NCI-H2227 (cell line): ENCODE measurements around the gene ERF.
"Not testable (repeated sequence)": the region's sequence is repeated elsewhere in the genome, so short reads cannot be mapped to it uniquely, and the experiment has no call there.

Source experiments
- DNase-seq: peaks from one replicate; lab custom pipeline; 2025; ENCODE audit not compliant: unreplicated experiment; lab: John Stamatoyannopoulos, UW

ERF gene

DNA sequence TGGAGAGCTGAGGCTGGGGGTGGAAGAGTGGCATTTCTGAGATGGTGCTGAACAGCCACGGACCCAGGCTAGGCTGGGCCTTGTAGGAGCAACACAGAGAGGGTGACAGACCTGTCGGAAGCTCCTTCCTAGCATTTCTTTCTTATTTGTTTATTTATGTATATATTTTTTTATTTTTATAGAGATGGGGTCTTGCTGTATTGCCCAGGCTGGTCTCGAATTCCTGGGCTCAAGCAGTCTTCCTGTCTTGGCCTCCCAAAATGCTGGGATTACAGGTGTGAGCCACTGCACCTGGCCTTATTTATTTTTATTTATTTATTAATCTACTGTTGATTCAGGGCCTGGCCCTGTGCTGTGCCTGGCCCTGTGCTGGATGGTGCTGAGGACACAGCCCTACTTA is 20.6 kb upstream of the ERF start:
- DNase-seq, result no peak

DNA sequence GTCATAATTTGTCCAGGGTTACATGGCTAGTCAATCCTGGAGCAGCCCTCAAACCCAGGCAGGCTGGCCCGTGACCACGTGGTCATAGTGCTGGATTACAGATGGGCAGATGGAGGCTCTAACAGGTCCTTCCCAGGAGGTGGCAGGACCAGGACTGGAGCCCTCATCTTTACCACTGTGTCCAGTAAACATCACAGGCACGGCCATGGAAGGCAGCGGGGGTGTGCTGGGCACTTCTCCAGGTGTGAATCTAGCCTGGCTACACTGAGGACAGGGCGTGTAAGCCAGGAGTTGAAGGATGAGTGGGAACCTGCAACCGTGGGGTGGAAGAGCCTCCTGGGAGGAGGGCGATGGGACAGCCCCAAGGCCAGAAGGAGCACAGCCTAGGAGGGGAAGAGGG is 20.2 kb upstream of the ERF start:
- DNase-seq, result no peak

DNA sequence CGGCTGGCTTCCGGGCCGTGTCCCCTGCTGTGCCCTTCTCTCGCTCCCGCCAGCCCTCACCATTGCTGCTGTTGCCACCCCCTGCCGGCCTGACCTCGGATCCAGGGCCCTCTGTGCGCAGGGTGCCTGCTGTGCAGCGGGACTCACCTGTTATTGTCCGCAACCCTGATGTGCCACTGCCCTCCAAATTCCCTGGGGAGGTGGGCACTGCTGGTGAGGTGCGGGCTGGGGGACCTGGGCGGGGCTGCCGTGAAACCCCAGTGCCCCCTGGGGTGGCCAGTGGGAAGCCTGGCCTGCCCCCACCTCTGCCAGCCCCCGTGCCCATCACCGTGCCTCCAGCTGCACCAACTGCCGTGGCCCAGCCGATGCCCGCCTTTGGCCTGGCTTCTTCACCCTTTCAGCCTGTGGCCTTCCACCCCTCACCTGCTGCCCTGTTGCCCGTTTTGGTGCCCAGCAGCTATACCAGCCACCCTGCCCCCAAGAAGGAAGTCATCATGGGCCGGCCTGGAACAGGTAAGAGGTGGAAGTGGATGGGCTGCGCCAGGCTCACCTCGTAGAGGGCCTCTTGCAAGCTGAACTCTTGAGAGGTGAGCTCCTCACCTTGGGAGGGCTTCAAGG is 19.2 kb upstream of the ERF start:
- DNase-seq, result no peak

DNA sequence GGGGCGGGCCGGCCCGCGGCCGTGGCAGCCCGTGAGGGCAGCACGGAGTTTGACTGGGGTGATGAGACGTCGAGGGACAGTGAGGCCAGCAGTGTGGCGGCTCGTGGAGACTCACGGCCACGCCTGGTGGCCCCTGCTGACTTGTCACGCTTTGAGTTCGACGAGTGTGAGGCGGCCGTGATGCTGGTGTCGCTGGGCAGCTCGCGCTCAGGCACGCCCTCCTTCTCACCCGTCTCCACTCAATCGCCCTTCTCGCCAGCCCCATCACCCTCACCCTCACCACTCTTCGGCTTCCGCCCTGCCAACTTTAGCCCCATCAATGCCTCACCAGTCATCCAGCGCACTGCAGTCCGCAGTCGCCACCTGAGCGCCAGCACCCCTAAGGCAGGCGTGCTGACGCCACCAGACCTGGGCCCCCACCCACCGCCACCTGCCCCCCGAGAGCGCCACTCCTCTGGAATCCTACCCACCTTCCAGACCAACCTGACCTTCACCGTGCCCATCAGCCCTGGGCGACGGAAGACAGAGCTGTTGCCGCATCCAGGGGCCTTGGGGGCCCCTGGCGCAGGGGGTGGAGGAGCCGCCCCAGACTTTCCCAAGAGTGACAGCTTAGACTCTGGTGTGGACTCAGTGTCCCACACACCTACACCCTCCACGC is 18.6 kb upstream of the ERF start:
- no peak for DNase-seq

DNA sequence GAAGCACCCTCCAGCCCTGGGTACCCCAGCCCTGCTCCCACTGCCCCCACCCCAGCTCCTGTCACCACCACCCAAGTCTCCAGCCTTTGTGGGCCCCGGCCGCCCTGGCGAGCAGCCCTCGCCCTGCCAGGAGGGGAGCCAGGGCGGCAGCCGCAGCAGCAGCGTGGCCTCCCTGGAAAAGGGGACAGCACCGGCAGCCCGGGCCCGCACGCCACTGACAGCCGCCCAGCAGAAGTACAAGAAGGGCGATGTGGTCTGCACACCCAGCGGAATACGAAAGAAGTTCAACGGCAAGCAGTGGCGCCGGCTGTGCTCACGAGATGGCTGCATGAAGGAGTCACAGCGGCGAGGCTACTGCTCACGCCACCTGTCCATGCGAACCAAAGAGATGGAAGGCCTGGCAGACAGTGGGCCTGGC is 18.1 kb upstream of the ERF start:
- DNase-seq, result no peak

DNA sequence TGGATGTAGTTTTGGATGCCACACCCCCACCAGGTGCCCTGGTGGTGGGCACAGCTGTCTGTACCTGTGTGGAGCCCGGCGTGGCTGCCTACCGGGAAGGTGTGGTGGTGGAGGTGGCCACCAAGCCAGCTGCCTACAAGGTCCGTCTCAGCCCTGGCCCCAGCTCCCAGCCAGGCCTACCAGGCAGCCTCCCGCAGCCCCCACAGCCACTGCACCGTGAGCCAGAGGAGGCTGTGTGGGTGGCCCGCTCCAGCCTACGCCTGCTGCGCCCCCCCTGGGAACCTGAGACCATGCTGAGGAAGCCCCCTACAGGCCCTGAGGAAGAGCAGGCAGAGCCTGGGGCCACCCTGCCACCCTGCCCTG is 17.6 kb upstream of the ERF start:
- DNase-seq, result no peak

DNA sequence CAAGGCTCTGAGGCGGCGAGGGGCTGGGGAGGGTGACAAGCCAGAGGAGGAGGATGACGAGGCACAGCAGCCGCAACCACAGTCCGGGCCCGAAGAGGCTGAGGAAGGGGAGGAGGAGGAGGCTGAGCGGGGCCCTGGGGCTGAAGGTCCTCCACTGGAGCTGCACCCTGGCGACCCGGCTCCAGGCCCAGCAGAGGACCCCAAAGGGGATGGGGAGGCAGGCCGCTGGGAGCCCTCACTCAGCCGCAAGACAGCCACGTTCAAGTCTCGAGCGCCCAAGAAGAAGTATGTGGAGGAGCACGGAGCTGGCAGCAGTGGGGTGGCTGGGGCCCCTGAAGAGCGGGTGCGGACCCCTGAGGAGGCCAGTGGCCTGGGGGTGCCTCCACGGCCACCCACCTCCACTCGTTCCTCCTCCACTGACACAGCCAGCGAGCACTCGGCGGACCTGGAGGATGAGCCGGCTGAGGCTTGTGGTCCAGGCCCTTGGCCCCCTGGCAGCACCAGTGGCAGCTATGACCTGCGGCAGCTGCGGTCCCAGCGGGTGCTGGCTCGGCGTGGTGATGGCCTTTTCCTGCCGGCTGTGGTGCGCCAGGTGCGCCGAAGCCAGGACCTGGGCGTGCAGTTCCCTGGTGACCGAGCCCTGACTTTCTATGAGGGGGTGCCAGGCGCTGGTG is 17.1 kb upstream of the ERF start:
- no peak for DNase-seq

DNA sequence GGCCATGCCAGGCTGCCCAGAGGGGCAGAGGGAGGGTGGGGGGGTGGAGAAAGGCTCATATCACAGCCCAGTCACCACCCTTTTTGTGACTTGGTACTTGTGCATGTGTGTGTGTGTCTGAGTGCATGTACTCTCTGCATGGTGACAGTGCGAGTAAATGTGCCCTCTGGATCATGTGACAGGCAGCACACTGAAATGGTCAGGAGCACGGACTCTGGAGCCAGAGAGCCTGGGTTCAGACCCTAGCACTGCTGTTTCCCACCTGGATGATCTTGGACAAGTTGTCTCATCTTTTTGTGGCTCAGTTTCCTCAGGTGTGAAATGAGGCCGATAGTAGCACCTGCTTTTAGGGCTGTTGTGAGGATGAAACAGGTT is 16.1 kb upstream of the ERF start:
- no peak for DNase-seq

DNA sequence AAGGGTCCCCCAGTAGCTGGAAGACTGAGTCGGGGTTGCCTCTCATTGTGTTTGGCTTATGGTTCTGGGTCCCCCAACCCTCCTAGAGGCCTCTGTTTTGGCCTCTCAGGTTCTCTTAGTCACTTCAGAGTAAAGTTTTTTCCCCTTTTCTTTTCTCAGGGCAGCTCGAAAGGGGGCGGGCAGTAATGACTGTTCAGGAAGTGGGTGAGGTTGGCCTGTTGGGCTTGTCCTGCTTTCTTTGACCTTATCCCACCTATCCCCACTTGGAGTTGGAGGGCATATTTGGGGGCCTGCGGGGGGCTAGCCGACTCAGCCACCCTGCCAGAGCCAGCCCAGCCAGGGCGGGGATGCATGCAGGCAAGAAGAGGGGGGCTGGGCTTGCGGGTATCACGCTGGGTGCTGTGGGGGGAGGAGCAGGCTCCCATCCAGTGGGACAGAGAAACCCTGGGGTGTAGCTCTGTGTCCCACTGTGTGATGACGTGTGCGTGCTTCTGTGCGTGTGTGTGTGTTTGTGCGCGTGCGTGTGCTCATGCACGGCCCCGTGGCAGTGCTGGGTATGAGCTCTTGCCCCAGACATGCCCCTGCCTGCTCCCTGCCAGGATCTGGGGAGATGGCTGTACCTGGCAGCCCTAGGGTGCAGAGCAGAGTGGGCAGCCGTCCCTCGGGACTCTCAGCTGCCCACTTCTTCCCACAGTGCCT is 15.6 kb upstream of the ERF start:
- DNase-seq, result peak; percentile 53

DNA sequence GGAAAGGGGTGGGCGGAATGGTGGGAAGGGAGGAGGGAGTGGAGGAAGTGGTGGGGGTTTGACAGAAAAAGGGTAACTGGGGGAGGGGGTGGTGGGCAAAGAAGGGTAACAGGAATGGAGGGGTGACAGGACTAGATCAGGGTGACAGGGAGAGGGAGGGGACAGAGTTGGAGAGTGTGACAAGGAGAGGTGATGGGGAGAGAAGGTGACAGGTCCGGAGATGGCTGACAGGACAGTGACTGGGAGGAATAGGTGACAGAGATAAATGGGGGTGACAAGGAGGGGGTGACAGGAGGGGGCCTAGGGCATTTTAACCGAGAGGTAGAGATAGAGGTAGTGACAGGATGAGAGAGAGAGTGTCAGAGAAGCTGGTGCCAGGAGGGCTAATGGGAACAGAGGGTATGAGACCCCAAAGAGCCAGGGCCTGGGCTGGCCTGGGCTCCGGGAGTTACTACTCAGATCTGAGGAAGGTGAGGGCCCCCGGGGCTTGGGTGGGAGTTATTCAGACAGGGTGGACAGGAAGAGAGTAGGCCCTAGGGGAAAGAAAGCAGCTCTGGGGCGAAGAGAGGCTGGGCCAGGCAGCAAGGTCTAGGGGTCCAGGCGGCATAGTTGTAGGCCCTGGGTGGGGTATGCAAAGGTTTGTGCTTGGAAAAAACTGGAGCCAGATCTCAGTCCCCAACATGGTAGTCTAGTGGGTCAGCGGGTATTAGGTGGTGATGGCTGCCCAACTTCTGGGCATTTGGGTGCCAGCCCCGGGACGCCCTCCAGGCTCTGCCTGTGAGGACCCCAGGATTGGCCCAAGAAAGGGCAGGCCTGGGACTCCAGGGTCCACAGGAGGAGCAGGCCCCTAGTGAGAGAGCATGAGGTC is 14.8 kb upstream of the ERF start:
- no peak for DNase-seq

DNA sequence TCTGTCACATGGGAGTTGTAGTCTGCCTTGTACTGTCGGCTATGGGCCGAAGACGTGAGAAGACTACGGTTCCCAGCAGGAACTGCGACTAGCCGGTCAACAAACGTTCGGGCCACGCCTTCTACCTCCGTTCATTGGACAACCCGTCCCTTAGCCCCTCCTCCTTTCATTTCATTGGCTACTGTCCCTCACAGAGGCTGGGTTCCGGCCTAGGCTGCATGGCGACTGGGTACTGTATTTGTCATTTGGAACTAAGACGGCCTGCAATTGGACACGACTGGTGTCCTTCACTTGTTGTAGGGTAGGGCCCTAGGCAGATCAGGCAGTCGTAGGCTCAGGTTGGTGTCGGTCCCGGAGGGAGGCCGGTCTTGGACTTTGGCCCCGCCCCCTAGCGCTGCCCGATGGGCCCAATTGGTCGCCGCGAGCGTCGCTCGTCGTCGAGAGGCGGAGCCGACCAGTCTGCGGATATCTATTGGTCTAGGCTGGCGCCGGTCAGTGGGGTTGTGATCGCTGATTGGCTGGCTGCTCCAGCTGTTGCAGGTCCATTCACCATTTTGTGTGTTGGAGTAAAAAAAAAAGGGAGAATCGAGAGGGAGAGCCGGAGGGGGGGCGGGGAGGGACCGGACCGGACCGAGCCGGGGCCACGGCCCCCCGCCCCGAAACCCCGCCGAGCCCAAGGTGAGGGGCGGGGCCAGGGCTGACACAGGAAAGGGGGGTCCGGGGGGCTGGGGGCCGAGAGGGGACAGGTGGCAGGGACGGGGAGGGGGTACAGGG is 14.0 kb upstream of the ERF start, which contains the start of gene CIC:
CIC (plus strand) TSS at position 549 of the 774 bp plus-strand sequence. CDS start 2,532 bp downstream, outside the sequence.
- DNase-seq, result peak; percentile 100

DNA sequence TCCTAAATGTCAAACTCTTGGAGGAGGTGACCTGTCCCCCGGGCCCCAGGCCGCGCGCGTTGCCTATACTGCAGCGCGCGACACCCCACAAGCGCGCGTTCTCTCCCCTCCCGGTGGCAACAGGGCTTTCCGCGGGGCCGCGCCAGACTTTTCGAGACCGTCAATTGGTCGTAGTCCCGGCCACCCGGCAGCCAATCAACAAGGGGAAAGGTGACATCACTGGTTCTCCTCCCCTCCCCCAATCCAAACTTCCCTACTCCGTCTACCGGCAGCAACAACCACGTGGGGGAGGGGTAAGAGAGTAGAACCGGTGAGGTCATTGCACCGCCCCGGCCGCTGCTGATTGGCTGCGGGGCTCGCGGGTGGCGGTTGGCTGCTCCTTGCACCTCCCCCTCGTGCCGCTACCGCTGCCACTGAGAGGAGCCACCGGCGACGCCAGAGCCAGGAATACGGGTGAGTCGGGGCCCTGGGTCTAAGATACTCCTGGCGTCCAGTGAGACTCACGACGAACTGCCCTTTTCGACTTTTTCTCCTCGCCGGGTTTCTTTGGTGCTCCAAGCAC is 13.3 kb upstream of the ERF start:
- DNase-seq, result peak; percentile 100

DNA sequence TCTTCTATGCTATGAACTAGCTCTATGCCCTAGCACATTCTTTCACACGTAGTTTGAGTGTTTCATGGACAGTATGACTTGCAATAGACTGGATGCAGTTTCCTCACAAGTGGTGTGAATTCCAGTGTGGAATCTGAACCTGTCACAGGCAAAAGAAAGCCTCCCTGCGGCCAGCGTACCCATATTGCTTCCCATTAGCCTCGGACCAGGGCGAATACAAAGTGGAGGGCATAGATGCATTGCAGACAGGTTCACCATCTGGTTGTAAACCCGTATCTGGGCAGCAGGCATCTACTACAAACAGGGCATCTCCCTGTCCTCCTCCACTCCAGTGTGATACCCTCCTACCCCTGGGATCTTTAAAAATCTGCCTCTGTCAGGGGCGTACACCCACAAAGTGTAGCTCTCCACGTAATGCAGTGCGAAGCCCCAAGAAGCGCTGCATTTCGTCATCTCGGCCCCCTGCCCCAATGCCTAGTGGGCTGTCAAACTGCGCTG is 12.8 kb upstream of the ERF start:
- no peak for DNase-seq

DNA sequence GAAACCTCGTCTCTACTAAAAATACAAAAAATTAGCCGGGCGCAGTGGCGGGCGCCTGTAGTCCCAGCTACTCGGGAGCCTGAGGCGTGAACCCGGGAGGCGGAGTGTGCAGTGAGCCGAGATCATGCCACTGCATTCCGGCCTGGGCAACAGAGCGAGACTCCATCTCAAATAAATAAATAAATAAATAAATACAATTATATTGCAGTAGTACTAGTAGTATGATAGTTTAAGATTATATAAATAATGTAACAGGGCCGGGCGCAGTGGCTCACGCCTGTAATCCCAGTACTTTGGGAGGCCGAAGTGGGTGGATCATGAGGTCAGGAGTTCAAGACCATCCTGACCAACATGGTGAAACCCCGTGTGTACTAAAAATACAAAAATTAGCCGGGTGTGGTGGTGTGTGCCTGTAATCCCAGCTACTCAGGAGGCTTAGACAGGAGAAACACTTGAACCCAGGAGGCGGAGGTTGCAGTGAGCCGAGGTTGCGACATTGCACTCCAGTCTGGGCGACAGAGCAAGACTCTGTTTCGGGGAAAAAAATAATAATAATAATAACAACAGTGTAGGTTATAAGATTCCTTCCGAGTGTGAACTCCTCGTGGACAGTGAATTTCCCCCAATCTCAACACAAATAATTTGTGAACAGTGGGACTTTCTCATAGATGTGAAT is 12.1 kb upstream of the ERF start:
- not testable (repeated sequence) for DNase-seq

DNA sequence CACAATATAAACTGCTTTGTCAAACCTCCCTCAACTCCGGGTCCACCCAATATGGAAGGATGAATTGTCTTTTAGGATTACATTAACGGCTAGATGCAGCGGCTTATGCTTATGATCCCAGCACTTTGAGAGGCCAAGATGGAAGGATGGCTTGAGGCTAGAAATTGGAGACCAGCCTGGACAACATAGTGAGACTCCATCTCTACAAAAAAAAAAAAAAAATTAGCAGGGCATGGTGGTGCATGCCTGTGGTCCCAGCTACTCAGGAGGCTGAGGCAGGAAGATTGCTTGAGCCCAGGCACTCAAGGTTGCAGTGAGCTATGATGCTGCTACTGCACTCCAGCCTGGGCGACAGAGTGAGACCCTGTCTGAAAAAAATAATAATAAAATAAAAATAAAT is 11.2 kb upstream of the ERF start:
- DNase-seq, result not testable (repeated sequence)

DNA sequence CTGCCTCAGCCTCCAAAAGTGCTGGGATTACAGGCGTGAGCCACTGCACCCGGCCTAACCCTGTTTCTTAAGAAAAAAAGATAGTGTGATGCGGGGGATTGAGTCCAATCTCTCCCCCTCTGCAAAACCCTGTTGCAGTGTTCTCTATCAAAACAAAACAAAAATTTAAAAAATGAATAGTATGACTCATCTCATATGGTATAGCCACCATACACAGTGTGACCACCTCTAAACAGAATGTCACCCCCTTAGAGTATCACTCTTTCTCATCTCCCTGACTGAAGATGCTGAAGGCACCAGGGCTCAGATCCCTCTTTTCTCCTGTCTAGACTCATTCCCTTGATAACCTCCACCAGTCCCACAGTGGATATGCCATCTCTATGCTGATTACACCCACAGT is 6.8 kb upstream of the ERF start:
- no peak for DNase-seq

DNA sequence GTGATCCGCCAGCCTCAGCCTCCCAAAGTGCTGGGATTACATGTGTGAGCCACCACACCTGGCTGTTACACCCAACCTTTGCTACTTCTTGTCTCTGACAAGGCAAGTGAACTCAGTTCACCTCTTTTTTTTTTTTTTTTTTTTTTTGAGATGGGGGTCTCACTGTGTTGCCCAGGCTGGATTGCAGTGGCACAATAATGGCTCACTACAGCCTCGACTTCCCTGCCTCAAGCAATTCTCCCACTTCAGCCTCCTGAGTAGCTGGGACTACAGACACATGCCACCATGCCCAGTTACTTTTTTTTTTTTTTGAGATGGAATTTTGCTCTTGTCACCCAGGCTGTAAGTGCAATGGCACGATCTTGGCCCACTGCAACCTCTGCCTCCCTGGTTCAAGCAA is 2.9 kb upstream of the ERF start:
- not testable (repeated sequence) for DNase-seq

DNA sequence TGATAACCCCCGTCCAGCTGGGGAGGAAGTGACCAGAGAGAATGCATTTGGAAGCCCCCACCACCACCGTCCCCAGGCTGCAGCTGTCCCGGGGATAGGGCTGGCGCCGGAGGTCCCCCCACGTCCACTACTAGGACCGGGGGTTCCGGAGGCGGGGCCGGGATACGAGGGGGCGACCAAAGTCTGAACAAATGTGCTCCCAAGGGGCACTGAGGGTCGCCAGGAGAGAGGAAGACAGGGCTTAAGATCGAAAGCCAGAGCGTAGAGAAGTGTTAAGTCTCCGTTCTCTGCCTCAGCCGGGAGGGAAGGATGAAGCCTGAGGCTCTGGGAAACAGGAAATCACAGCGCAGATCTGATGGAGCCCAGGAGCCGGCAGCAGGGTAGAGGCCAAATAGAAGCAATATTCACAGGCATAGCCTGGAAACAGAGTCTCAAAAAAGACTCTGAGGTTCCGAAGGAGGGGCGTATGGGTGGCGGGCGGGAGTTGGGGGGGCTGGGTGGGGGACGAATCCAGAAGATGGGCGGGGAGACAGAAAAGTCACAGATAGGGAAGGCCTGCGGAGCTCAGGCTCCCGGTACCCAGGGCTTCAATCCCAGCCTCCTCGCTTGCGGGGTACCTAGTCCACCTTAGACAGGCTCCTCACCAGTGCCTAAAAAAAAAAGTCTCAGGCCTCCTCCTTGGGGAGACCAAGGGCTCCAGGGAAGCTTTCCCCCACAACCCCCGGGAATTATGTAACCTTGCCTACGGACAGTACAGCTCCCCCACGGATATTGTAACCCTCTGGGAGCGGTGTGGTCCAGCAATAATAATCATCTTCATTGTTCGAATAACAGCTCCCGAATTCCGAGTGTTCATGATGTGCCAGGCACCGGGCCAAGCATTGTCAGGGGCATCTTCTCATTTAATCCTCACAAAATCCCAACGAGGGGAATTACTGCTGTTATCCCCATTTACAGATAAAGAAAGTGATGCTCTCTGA is 1.1 kb upstream of the ERF start:
- DNase-seq, result peak; percentile 90
